Nephron (organoid): ENCODE measurements around the gene RGS19.

ENCODE experiments used
- H3K27ac Mint-ChIP-seq, 3 experiments: 2 replicates each; pipeline ENCODE4 v1.8.0; 2020; ENCODE audit warnings: mixed read lengths in 3 of 3, mild to moderate bottlenecking in 2 of 3, moderate library complexity in 1 of 3
- H3K27me3 Mint-ChIP-seq: 2 replicates; pipeline ENCODE4 v1.8.0; 2021; ENCODE audit warnings: low read depth, mild to moderate bottlenecking, moderate library complexity, mixed read lengths
- H3K36me3 Mint-ChIP-seq: 2 replicates; pipeline ENCODE4 v1.8.0; 2020; ENCODE audit warnings: low read depth, mixed read lengths
- H3K4me1 Mint-ChIP-seq: 2 replicates; pipeline ENCODE4 v1.8.0; 2020; ENCODE audit warnings: mixed read lengths
- H3K4me3 Mint-ChIP-seq, 3 experiments: 2 replicates each; pipeline ENCODE4 v1.8.0; 2020; ENCODE audit warnings: mild to moderate bottlenecking in 3 of 3, mixed read lengths in 3 of 3, moderate library complexity in 2 of 3
- H3K9me3 Mint-ChIP-seq: 2 replicates; pipeline ENCODE4 v1.8.0; 2020; ENCODE audit warnings: mixed read lengths
- TF ChIP-seq, protein P1 (sequence below), 3 experiments: fragments of 200-600 bp; sonication (generic); IDR thresholded peaks; one replicate each; pipeline ENCODE4 v1.5.0; 2021; ENCODE audit warnings: antibody characterized with exemption in 3 of 3; ENCODE audit not compliant: unreplicated experiment in 3 of 3

The RGS19 gene

DNA sequence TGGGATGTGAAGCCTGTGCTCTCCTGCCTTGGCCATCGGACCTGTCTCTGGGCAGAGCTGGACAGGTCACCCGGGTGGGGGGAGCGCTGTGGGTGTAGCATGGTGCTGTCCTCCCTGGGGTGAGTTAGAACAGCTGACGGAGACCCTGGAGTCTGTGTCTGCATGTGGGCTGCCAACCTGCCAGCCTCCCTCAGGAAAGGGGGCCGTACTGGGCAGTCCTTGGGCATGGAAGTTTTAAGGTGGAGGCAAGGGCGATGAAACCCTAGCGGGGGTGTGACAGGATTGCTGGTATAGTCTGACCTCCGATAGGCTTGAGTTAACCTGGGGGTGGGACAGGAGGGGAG is 32.3 kb downstream of the RGS19 start:
- Mint-ChIP-seq H3K27ac (no peak overlapping the region), H3K4me1 (no peaks in the 10 kb centered on the region), H3K27me3 (peaks cover 83% of the 10 kb centered on the region), H3K36me3 (no peaks in the 10 kb centered on the region), H3K4me3 (peak overlapping the region in 1 of 3 experiments; percentile 29), H3K9me3 (no peaks in the 10 kb centered on the region)
- TF ChIP-seq, protein P1, sequence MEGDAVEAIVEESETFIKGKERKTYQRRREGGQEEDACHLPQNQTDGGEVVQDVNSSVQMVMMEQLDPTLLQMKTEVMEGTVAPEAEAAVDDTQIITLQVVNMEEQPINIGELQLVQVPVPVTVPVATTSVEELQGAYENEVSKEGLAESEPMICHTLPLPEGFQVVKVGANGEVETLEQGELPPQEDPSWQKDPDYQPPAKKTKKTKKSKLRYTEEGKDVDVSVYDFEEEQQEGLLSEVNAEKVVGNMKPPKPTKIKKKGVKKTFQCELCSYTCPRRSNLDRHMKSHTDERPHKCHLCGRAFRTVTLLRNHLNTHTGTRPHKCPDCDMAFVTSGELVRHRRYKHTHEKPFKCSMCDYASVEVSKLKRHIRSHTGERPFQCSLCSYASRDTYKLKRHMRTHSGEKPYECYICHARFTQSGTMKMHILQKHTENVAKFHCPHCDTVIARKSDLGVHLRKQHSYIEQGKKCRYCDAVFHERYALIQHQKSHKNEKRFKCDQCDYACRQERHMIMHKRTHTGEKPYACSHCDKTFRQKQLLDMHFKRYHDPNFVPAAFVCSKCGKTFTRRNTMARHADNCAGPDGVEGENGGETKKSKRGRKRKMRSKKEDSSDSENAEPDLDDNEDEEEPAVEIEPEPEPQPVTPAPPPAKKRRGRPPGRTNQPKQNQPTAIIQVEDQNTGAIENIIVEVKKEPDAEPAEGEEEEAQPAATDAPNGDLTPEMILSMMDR (IDR thresholded peaks at IDR 0.05; ENCODE audit: unreplicated experiment in 3 of 3) = no peak

DNA sequence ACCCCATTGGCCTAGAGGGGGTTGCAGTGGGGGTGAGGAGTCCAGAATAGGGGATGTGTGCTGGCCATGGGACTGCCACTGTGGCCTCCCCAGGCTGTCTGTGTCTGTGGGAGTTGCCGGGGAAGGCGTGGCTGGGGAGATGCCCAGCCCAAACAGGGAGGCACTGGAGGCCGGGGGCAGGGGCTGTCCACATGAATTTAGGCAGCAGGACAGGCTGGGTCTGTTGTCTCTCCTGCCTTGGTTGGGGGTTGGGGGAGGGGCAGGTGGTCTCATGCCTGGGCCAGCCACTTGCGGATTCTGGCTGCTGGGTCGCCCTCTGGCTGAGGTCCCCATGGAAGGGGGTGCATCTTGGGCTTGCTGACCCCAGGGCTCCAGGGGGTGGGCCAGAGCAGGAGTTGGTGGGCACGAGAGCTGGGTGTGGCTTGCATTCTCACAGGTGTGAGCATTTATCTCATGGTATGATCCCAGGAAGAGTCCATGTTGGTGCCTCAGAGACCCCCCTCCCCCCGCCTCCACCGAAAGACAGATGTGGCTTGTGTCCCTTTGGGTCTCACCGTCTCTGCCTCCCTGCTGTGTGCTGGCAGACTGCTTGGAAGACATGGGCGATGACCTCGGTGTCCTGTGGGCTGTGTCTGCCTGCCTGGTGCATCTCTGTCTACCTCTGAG is 33.8 kb downstream of the RGS19 start:
- TF ChIP-seq, protein P1 (IDR thresholded peaks at IDR 0.05; ENCODE audit: unreplicated experiment in 3 of 3) = no peak
- Mint-ChIP-seq H3K9me3 (no peaks in the 10 kb centered on the region), H3K4me1 (no peaks in the 10 kb centered on the region)

DNA sequence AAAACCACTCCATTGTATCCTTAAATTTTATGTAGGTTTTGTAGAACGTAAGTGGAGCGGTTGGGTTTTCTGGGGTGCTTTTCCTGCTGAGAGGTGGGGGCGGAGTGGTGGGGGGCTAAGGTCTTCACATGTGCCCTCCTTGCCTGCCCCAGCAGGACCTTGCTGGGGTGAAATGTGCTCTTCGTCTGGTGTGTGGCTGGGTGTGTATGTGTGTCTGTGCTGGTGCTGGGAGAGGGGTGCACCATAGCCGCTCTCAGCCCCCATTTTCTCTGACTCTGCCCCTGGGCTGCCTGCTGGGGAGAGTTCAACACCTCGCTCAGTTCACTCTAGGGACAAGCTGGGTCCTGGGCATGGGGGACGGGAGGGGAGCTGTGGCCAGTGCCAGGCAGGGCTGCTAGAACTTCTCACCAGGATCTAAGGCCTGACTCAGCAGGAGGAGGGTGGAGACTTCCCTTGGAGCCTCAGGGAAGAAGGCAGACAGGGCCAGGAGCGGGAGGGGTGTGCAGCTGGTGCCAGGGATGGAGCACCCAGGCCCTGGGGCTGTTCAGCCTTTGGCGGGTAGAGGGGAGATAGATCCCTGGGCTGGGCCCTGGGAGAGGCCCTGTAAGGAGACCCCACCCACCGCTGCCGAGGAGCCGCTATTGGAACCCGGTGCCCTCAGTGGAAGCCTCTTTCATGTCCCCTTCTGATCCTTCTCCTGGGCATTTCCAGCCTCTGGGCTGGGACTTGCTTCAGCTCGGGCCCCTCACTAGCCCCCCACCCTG is 34.7 kb downstream of the RGS19 start:
- Mint-ChIP-seq H3K27me3 (peaks cover 83% of the 10 kb centered on the region), H3K9me3 (no peaks in the 10 kb centered on the region), H3K27ac (no peak overlapping the region), H3K4me3 (peak overlapping the region; percentile 8 to 35 (median 17)), H3K36me3 (no peaks in the 10 kb centered on the region), H3K4me1 (no peaks in the 10 kb centered on the region)
- TF ChIP-seq, protein P1 (IDR thresholded peaks at IDR 0.05; ENCODE audit: unreplicated experiment in 3 of 3) = no peak

More for the DNA sequence above, 33.8 kb downstream of the RGS19 start:
- Mint-ChIP-seq H3K36me3 (no peaks in the 10 kb centered on the region), H3K27ac (no peak overlapping the region), H3K4me3 (peak overlapping the region in 1 of 3 experiments; percentile 45), H3K27me3 (peaks cover 83% of the 10 kb centered on the region)

DNA sequence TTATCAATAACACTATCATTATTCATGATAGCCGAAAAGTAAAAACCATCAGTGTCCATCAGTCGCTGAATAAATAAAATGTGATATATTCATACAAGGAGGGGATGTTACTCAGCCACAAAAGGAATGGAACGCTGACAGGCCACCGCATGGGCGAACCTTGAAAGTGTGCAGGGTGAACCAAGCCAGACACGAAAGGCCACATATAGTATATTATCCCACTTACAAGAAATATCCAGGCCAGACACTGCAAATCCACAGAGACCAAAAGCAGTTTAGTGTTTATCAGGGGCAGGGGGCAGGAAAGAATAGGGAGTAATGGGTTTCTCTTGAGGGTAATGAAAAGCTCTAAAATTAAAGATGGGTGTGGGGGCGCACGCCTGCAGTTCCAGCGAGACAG is 35.5 kb downstream of the RGS19 start:
- peak overlapping the region in 2 of 3 experiments; percentile 1 to 9 for H3K4me3 Mint-ChIP-seq
- peaks cover 87% of the 10 kb centered on the region for H3K27me3 Mint-ChIP-seq
- H3K4me1 Mint-ChIP-seq = no peaks in the 10 kb centered on the region
- no peaks in the 10 kb centered on the region for H3K9me3 Mint-ChIP-seq
- TF ChIP-seq, protein P1 (IDR thresholded peaks at IDR 0.05; ENCODE audit: unreplicated experiment in 3 of 3) = no peak
- H3K36me3 Mint-ChIP-seq = no peaks in the 10 kb centered on the region
- H3K27ac Mint-ChIP-seq = no peak overlapping the region

DNA sequence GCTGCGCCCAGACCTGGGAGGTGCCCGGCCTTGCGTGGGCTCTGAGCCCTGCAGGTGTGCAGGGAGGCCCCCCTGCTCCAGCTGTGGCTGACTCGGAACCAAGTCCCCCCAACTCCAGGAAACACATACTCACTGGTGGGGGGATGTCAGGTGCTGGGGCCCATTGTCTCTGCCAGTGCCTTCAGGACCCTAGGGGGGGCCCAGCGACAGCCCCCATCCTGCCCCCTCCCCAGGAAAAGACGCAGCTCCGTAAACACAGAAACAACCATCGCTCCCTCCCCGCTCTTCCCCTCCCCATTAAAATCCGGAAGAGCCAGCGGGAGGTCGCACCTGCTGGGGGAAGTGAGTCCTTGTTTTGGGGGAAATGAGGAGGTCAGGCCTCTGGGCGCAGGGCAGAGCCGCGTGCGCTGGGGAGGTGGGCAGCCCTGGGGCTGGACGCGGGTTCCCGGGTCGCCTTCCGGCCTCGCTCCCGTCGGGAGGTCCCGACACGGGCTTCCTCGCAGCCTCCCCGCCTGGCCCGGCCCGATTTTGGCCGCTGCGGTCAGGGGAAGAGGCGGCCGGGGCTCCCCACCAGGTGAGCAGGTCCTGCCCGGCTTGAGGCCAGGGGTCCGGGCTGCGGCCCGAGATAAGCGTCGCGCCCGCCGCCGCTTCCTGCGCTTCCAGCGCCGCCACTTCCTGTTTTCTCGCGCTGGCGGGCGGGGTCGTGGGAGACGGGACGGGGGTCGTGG is 37.1 kb downstream of the RGS19 start:
- Mint-ChIP-seq H3K36me3 (no peaks in the 10 kb centered on the region), H3K9me3 (no peaks in the 10 kb centered on the region), H3K4me3 (peak overlapping the region in 1 of 3 experiments; percentile 61), H3K27me3 (peaks cover 90% of the 10 kb centered on the region), H3K4me1 (no peaks in the 10 kb centered on the region), H3K27ac (no peak overlapping the region)
- TF ChIP-seq, protein P1 (IDR thresholded peaks at IDR 0.05; ENCODE audit: unreplicated experiment in 3 of 3) = no peak
